ENCODE data around the gene HAGH. TPM values are rescaled to one million over a fixed set of nuclear protein-coding genes. Genes with fewer than 3 reads are reported as not detected.

HAGH gene
- total RNA-seq, 1 donor from 2014 or later, result 87.3 TPM

GRCh38 chr16:1851793-1852192 is 25.2 kb upstream of the HAGH start:
- no peak overlapping the region for H3K4me3 ChIP-seq (ENCODE audit: low read depth, low read length)
- TF ChIP-seq CTCF (conservative IDR thresholded peaks at IDR 0.05; ENCODE audit: low read depth, low read length), result no peak
- no peak for DNase-seq (ENCODE audit: low read depth)

- H3K4me3 ChIP-seq (ENCODE audit: low read depth, low read length), result no peak overlapping the region
- DNase-seq (ENCODE audit: low read depth), result no peak
- TF ChIP-seq CTCF (conservative IDR thresholded peaks at IDR 0.05; ENCODE audit: low read depth, low read length), result no peak
Measured at GRCh38 chr16:1850981-1851380, 24.4 kb upstream of the HAGH start.

- no peak for TF ChIP-seq CTCF (conservative IDR thresholded peaks at IDR 0.05; ENCODE audit: low read depth, low read length)
- H3K4me3 ChIP-seq (ENCODE audit: low read depth, low read length), result no peak overlapping the region
- DNase-seq (ENCODE audit: low read depth), result no peak
Measured at GRCh38 chr16:1846416-1846815, 19.8 kb upstream of the HAGH start.

GRCh38 chr16:1845985-1846384 is 19.4 kb upstream of the HAGH start:
- no peak overlapping the region for H3K4me3 ChIP-seq (ENCODE audit: low read depth, low read length)
- no peak for DNase-seq (ENCODE audit: low read depth)

GRCh38 chr16:1839554-1839953 is 12.9 kb upstream of the HAGH start:
- no peak for DNase-seq (ENCODE audit: low read depth)
- TF ChIP-seq CTCF (conservative IDR thresholded peaks at IDR 0.05; ENCODE audit: low read depth, low read length), result no peak
- H3K4me3 ChIP-seq (ENCODE audit: low read depth, low read length), result no peak overlapping the region

More at GRCh38 chr16:1845985-1846384, 19.4 kb upstream of the HAGH start:
- no peak for TF ChIP-seq CTCF (conservative IDR thresholded peaks at IDR 0.05; ENCODE audit: low read depth, low read length)

- no peak for DNase-seq (ENCODE audit: low read depth)
- H3K4me3 ChIP-seq (ENCODE audit: low read depth, low read length), result no peak overlapping the region
- TF ChIP-seq CTCF (conservative IDR thresholded peaks at IDR 0.05; ENCODE audit: low read depth, low read length), result no peak
Measured at GRCh38 chr16:1834096-1834495, 7.5 kb upstream of the HAGH start.

- no peak overlapping the region for H3K4me3 ChIP-seq (ENCODE audit: low read depth, low read length)
- TF ChIP-seq CTCF (conservative IDR thresholded peaks at IDR 0.05; ENCODE audit: low read depth, low read length), result no peak
Measured at GRCh38 chr16:1832838-1833454, 6.3 kb upstream of the HAGH start.

More at GRCh38 chr16:1832838-1833454, 6.3 kb upstream of the HAGH start:
- DNase-seq (ENCODE audit: low read depth), result no peak
